NCI-H510A (cell line): ENCODE data around the gene ARHGEF33.
A peak's percentile ranks its signal among the peaks of the same experiment; 100 is the strongest.

ENCODE experiments used
- DNase-seq: peaks from one replicate; lab custom pipeline; 2025; lab: John Stamatoyannopoulos, UW

Gene ARHGEF33

GRCh38 chr2:38889575-38889974 is at the start of gene ARHGEF33:
TSS of gene ARHGEF33 (plus strand) at chr2:38889875. CDS start at chr2:38919448, 29,573 bp downstream.
- no peak for DNase-seq

GRCh38 chr2:38850045-38850444 is 39.6 kb upstream of the ARHGEF33 start:
- no peak for DNase-seq

GRCh38 chr2:38856165-38856564 is 33.5 kb upstream of the ARHGEF33 start:
- DNase-seq = no peak

- no peak for DNase-seq
Observed at GRCh38 chr2:38862476-38862875, 27.2 kb upstream of the ARHGEF33 start.

GRCh38 chr2:38863061-38863695 is 26.5 kb upstream of the ARHGEF33 start:
- no peak for DNase-seq

- no peak for DNase-seq
Observed at GRCh38 chr2:38866773-38867443, 22.8 kb upstream of the ARHGEF33 start.

GRCh38 chr2:38871432-38871831 is 18.2 kb upstream of the ARHGEF33 start:
- DNase-seq = no peak

GRCh38 chr2:38873763-38874162 is 15.9 kb upstream of the ARHGEF33 start:
- DNase-seq = no peak

- DNase-seq = no peak
Observed at GRCh38 chr2:38875227-38875575, 14.5 kb upstream of the ARHGEF33 start.

- peak; percentile 64 for DNase-seq
Observed at GRCh38 chr2:38875576-38876367, 13.9 kb upstream of the ARHGEF33 start, which contains the start of the genes DHX57 and MORN2. TSS of gene DHX57 (minus strand) at chr2:38875934. CDS start at chr2:38868405, 7,529 bp downstream. TSS of gene MORN2 (plus strand) at chr2:38875976.

- no peak for DNase-seq
Observed at GRCh38 chr2:38876407-38876806, 13.3 kb upstream of the ARHGEF33 start.

- DNase-seq = no peak
Observed at GRCh38 chr2:38886063-38886462, 3.6 kb upstream of the ARHGEF33 start.

GRCh38 chr2:38887347-38887746 is 2.3 kb upstream of the ARHGEF33 start:
- no peak for DNase-seq

- DNase-seq = no peak
Observed at GRCh38 chr2:38887902-38888554, 1.6 kb upstream of the ARHGEF33 start.

- DNase-seq = no peak
Observed at GRCh38 chr2:38889045-38889444, 630 bp upstream of the ARHGEF33 start.

- DNase-seq = no peak
Observed at GRCh38 chr2:38892819-38893218, 3.1 kb downstream of the ARHGEF33 start.

- no peak for DNase-seq
Observed at GRCh38 chr2:38898256-38898655, 8.6 kb downstream of the ARHGEF33 start.

- no peak for DNase-seq
Observed at GRCh38 chr2:38900726-38901125, 11.1 kb downstream of the ARHGEF33 start.

GRCh38 chr2:38905251-38905650 is 15.6 kb downstream of the ARHGEF33 start:
- no peak for DNase-seq

GRCh38 chr2:38907242-38907641 is 17.6 kb downstream of the ARHGEF33 start:
- DNase-seq = no peak

GRCh38 chr2:38907743-38908562 is 18.3 kb downstream of the ARHGEF33 start:
- no peak for DNase-seq
